SK-N-SH (cell line): Measurements from ENCODE around the gene NPAS3. TPM values are rescaled to one million over a fixed set of nuclear protein-coding genes. Genes with fewer than 3 reads are reported as not detected.

Source experiments
- CTCF ChIA-PET: fragments of 300-600, 350-600 bp; formaldehyde crosslinking; extraction: SDS; loops from one replicate; lab custom pipeline; 2021; lab: Yijun Ruan, JAX
- POLR2A ChIA-PET: fragments of 350-600 bp; sonication (Branson Sonifier 250); formaldehyde crosslinking; extraction: SDS; loops from one replicate; lab custom pipeline; 2020; ENCODE audit warnings: antibody characterized with exemption, inconsistent platforms; lab: Yijun Ruan, JAX
- DNase-seq: peaks from one replicate; pipeline ENCODE4 v3.0.0; 2012
- H2AFZ ChIP-seq: fragments of 200-600 bp; sonication (generic); 2 replicates; pipeline ENCODE4 v1.8.1; 2016; ENCODE audit warnings: antibody characterized with exemption, mild to moderate bottlenecking, low read depth
- H3F3A ChIP-seq: fragments of 200-600 bp; sonication (generic); replicated peaks from 2 replicates; pipeline ENCODE3; 2016; ENCODE audit warnings: antibody characterized with exemption, mild to moderate bottlenecking; ENCODE audit not compliant: insufficient read depth
- H3K27ac ChIP-seq, 2 experiments: fragments of 200-500 bp in 1 of 2; fragments of 200-600 bp in 1 of 2; sonication (Bioruptor generic) in 1 of 2; sonication (generic), shearing (Covaris generic) in 1 of 2; 2 replicates each; pipeline versions ENCODE4 v1.5.1 to v1.6.1; 2014 to 2016; ENCODE audit warnings: low read depth in 2 of 2, inconsistent platforms in 1 of 2, low read length in 1 of 2, mild to moderate bottlenecking in 1 of 2, mixed read lengths in 1 of 2
- H3K27me3 ChIP-seq: fragments of 200-600 bp; sonication (generic), shearing (Covaris generic); 2 replicates; pipeline ENCODE4 v1.6.1; 2016; ENCODE audit warnings: mixed run types; ENCODE audit not compliant: insufficient read depth
- H3K36me3 ChIP-seq, 2 experiments: fragments of 200-500 bp in 1 of 2; fragments of 200-600 bp in 1 of 2; sonication (Bioruptor generic) in 1 of 2; sonication (generic) in 1 of 2; replicated peaks in 1 of 2; 2 replicates each; pipeline versions ENCODE3 to v1.5.1; 2014 to 2016; ENCODE audit warnings: low read length in 1 of 2, mild to moderate bottlenecking in 1 of 2; ENCODE audit not compliant: insufficient read depth in 2 of 2, control insufficient read depth in 1 of 2
- H3K4me1 ChIP-seq, 2 experiments: fragments of 200-500 bp in 1 of 2; fragments of 200-600 bp in 1 of 2; sonication (Bioruptor generic) in 1 of 2; sonication (generic), shearing (Covaris generic) in 1 of 2; 2 replicates each; pipeline versions ENCODE4 v1.5.1 to v1.6.1; 2014 to 2016; ENCODE audit warnings: low read depth in 1 of 2, low read length in 1 of 2, mixed run types in 1 of 2; ENCODE audit not compliant: insufficient read depth in 2 of 2, control insufficient read depth in 1 of 2
- H3K4me2 ChIP-seq: fragments of 200-600 bp; sonication (generic), shearing (Covaris generic); 2 replicates; pipeline ENCODE4 v1.6.1; 2017; ENCODE audit warnings: mixed run types
- H3K4me3 ChIP-seq, 2 experiments: fragments of 200-500 bp in 1 of 2; fragments of 200-600 bp in 1 of 2; sonication (Bioruptor generic) in 1 of 2; sonication (generic), shearing (Covaris generic) in 1 of 2; 2 replicates each; pipeline versions ENCODE4 v1.5.1 to v1.8.1; 2014 to 2016; ENCODE audit warnings: low read depth in 2 of 2, inconsistent platforms in 1 of 2, low read length in 1 of 2, mild to moderate bottlenecking in 1 of 2, mixed read lengths in 1 of 2, moderate library complexity in 1 of 2
- H3K79me2 ChIP-seq: fragments of 200-600 bp; sonication (generic); 2 replicates; pipeline ENCODE4 v1.8.1; 2017; ENCODE audit warnings: mild to moderate bottlenecking; ENCODE audit not compliant: insufficient read depth
- H3K9ac ChIP-seq: fragments of 200-600 bp; sonication (generic); 2 replicates; pipeline ENCODE4 v1.6.1; 2017; ENCODE audit warnings: mixed run types
- H3K9me2 ChIP-seq: fragments of 200-600 bp; sonication (generic); 2 replicates; pipeline ENCODE4 v1.6.1; 2017; ENCODE audit warnings: mixed run types
- H3K9me3 ChIP-seq: fragments of 200-600 bp; sonication (generic); 2 replicates; pipeline ENCODE4 v1.6.1; 2017; ENCODE audit warnings: mixed run types, mild to moderate bottlenecking, moderate library complexity
- H4K20me1 ChIP-seq: fragments of 200-600 bp; sonication (generic); 2 replicates; pipeline ENCODE4 v1.6.1; 2017; ENCODE audit warnings: mild to moderate bottlenecking, mixed run types; ENCODE audit not compliant: insufficient read depth
- CTCF ChIP-seq: fragments of 200-600 bp; sonication (generic); IDR thresholded peaks from 2 replicates; pipeline ENCODE4 v1.6.1; 2017; ENCODE audit warnings: antibody characterized with exemption, mild to moderate bottlenecking, moderate library complexity
- ELF1 ChIP-seq: IDR thresholded peaks from 2 replicates; pipeline ENCODE4 v1.4.0; 2012
- EZH2phosphoT487 ChIP-seq: fragments of 200-600 bp; sonication (generic); IDR thresholded peaks from 2 replicates; pipeline ENCODE4 v1.6.1; 2017; ENCODE audit warnings: low read depth, mixed run types, mild to moderate bottlenecking, antibody characterized with exemption, moderate library complexity, borderline replicate concordance
- FOXM1 ChIP-seq: IDR thresholded peaks from 2 replicates; pipeline ENCODE4 v1.4.0; 2012; ENCODE audit warnings: low read depth, mild to moderate bottlenecking
- GABPA ChIP-seq: IDR thresholded peaks from 2 replicates; pipeline ENCODE4 v1.4.0; 2012; ENCODE audit warnings: low read depth, mild to moderate bottlenecking
- JUND ChIP-seq: IDR thresholded peaks from 2 replicates; pipeline ENCODE4 v1.4.0; 2012
- MEF2A ChIP-seq: IDR thresholded peaks from 2 replicates; pipeline ENCODE4 v1.4.0; 2012; ENCODE audit warnings: low read depth, borderline replicate concordance
- MXI1 ChIP-seq: IDR thresholded peaks from 2 replicates; pipeline ENCODE4 v1.6.1; 2012; ENCODE audit warnings: mild to moderate bottlenecking, low read depth, low read length, improper control_type of control experiment
- NRF1 ChIP-seq: IDR thresholded peaks from 2 replicates; pipeline ENCODE4 v1.6.1; 2012; ENCODE audit warnings: low read depth, mild to moderate bottlenecking, low read length
- POLR2AphosphoS5 ChIP-seq: IDR thresholded peaks from 2 replicates; pipeline ENCODE4 v1.6.1; 2012; ENCODE audit warnings: low read depth, low read length
- RAD21 ChIP-seq: IDR thresholded peaks from 2 replicates; pipeline ENCODE4 v1.6.1; 2012; ENCODE audit warnings: mild to moderate bottlenecking, low read length
- RCOR1 ChIP-seq: fragments of 150-350 bp; IDR thresholded peaks from 2 replicates; pipeline ENCODE4 v1.6.1; 2017; ENCODE audit warnings: antibody characterized with exemption, low read length
- RFX5 ChIP-seq: IDR thresholded peaks from 2 replicates; pipeline ENCODE4 v1.6.1; 2012; ENCODE audit warnings: mild to moderate bottlenecking, improper control_type of control experiment, low read length
- SIN3A ChIP-seq: IDR thresholded peaks from 2 replicates; pipeline ENCODE4 v1.6.1; 2012; ENCODE audit warnings: low read depth, mild to moderate bottlenecking, low read length, moderate library complexity, borderline replicate concordance
- SMC3 ChIP-seq: IDR thresholded peaks from 2 replicates; pipeline ENCODE4 v1.6.1; 2012; ENCODE audit warnings: low read depth, low read length, improper control_type of control experiment
- TCF12 ChIP-seq: IDR thresholded peaks from 2 replicates; pipeline ENCODE4 v1.4.0; 2012
- TEAD4 ChIP-seq: IDR thresholded peaks from 2 replicates; pipeline ENCODE4 v1.4.0; 2012; ENCODE audit warnings: mild to moderate bottlenecking, borderline replicate concordance; ENCODE audit not compliant: insufficient read depth
- USF1 ChIP-seq: IDR thresholded peaks from 2 replicates; pipeline ENCODE4 v1.4.0; 2012; ENCODE audit warnings: low read depth, borderline replicate concordance
- ZBTB33 ChIP-seq: IDR thresholded peaks from 2 replicates; pipeline ENCODE4 v1.4.0; 2012; ENCODE audit warnings: low read depth, borderline replicate concordance
- WGBS: methylation state at CpG from one replicate; pipeline ENCODE4 v1.1.6; 2017; ENCODE audit warnings: low lambda C conversion rate; 5-methylcytosine and 5-hydroxymethylcytosine counted together
- polyA plus RNA-seq, 3 experiments: library from polyadenylated mRNA; depleted of rRNA; stranded (reverse); fragments of >200 nt; gene quantifications; 2 replicates each; pipeline ENCODE4 v1.2.3, GENCODE V29; 2012

NPAS3 gene
- polyA plus RNA-seq, 1 of the 3 experiments (the other 2 are of a cell fraction): 4.3 TPM

- ChIA-PET POLR2A (no interaction called here), CTCF (interaction anchor here (3.1 kb wide), 1 partner anchor 362 kb away, joined by 13 read pairs; no protein-coding TSS in a partner anchor)
- H3K4me3 ChIP-seq: no peak overlapping the region
- H3K4me1 ChIP-seq: peaks cover 0 to 7% of the 10 kb centered on the region in 2 experiments; a peak in 3 of 4 replicates
- H3K9ac ChIP-seq: no peak overlapping the region
- no peaks in the 10 kb centered on the region for H3K36me3 ChIP-seq
- no peak overlapping the region for H3K4me2 ChIP-seq
- H3K9me2 ChIP-seq: no peaks in the 10 kb centered on the region
- no peaks in the 10 kb centered on the region for H4K20me1 ChIP-seq
- no peak overlapping the region for H3K27ac ChIP-seq
- no peaks in the 10 kb centered on the region for H3F3A ChIP-seq
- H3K79me2 ChIP-seq: no peaks in the 10 kb centered on the region
- DNase-seq: no peak
- no peaks in the 10 kb centered on the region for H3K9me3 ChIP-seq
- no peak for TF ChIP-seq POLR2AphosphoS5
- TF ChIP-seq TCF12: no peak
- TF ChIP-seq ZBTB33: no peak
- TF ChIP-seq JUND: no peak
- peak; percentile 49; the same call in 1 of the 2 replicates for TF ChIP-seq MXI1
- TF ChIP-seq MEF2A: no peak
- no peak for TF ChIP-seq NRF1
- TF ChIP-seq TEAD4: no peak
- no peak overlapping the region for H2AFZ ChIP-seq
- 65% methylated on average over 7 of the region's 7 CpGs for WGBS
- no peaks in the 10 kb centered on the region for H3K27me3 ChIP-seq
Measured at GRCh38 chr14:33430414-33431035, 491.8 kb downstream of the NPAS3 start.

- no peak overlapping the region for H3K27ac ChIP-seq
- 41% methylated on average over 3 of the region's 3 CpGs for WGBS
- H3K36me3 ChIP-seq: no peaks in the 10 kb centered on the region
- no peaks in the 10 kb centered on the region for H3K9me3 ChIP-seq
- no peaks in the 10 kb centered on the region for H3K9me2 ChIP-seq
- H3K4me1 ChIP-seq: peaks cover 0 to 7% of the 10 kb centered on the region in 2 experiments; a peak in 3 of 4 replicates
- H4K20me1 ChIP-seq: no peaks in the 10 kb centered on the region
- POLR2A ChIA-PET: no interaction called here
- no peaks in the 10 kb centered on the region for H3K27me3 ChIP-seq
- CTCF ChIA-PET: interaction anchor here (0.6 to 3.1 kb wide), 16 partner anchors 12 to 857 kb away, joined by 3 to 13 read pairs (median 3); no protein-coding TSS in a partner anchor
- no peak for DNase-seq
- H3K79me2 ChIP-seq: no peaks in the 10 kb centered on the region
- no peak overlapping the region for H3K4me2 ChIP-seq
- H3F3A ChIP-seq: no peaks in the 10 kb centered on the region
- no peak overlapping the region for H3K4me3 ChIP-seq
- no peak overlapping the region for H3K9ac ChIP-seq
- no peak overlapping the region for H2AFZ ChIP-seq
- TF ChIP-seq ELF1 (no peak), SIN3A (no peak), GABPA (no peak), RAD21 (peak; percentile 80), RCOR1 (no peak), JUND (no peak), FOXM1 (no peak), EZH2phosphoT487 (no peak), RFX5 (no peak), TEAD4 (no peak), USF1 (no peak), SMC3 (peak; percentile 65), CTCF (peak; percentile 77), MEF2A (no peak)
Measured at GRCh38 chr14:33432407-33433023, 493.8 kb downstream of the NPAS3 start.
